Measurements from ENCODE around the gene PIGB. TPM values are rescaled to one million over a fixed set of nuclear protein-coding genes. Genes with fewer than 3 reads are reported as not detected.

PIGB gene
- total RNA-seq, result 12.9 and 14.6 TPM in 2 replicates
- long read RNA-seq, transcript PIGB-202 (12 exons, 1,668 nt), result major isoform, 9 of 23 reads
- long read RNA-seq, partial matches to known transcripts, result 2 of 23 reads
- long read RNA-seq, other reads (novel, unspliced or antisense), result 12 of 23 reads

DNA sequence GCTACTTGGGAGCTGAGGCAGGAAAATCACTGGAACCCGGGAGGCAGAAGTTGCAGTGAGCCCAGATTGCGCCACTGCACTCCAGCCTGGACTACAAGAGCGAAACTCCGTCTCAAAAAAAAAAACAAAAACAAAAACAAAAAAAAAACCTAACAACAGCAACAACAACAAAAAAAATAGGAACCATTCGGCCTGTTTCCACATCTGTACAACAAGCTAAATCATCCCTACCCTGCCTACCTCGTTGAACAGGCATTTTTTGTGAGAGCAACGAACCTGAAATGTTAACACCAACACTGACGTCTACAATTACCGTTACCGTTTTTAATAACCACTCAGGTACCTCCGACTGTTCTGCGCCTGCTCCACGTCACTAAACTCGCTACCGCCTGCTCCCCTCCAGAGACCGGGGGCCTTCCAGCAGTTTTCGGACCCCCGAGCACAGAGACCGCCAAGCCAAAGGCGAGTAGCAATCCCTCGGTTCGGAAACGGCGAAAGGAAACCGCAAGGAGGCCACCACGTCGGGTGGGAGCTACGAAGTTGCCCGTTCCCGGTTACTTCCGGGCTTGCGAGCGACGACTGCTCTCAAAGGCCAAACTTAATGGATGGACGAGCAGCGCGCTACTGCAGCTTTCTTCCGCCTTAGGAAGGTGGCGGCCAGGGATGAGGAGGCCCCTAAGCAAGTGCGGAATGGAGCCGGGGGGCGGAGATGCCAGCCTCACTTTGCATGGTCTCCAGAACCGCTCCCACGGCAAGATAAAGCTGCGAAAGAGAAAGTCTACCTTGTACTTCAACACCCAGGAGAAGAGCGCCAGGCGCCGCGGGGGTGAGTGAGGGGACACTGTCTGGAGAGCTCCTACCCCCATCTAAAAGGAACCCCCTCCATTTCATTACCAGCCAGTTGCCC, at the start of gene PIGB, which contains the start of gene PIGBOS1:
Gene PIGB, plus strand, starts transcription at position 635 of the 907 bp plus-strand sequence. Its CDS starts 29 bp downstream, at position 664.
Gene PIGBOS1, minus strand, starts transcription at position 536 of the 907 bp plus-strand sequence. CDS start 1,331 bp downstream, outside the sequence.
- H3K4me1 Mint-ChIP-seq, result peaks cover 27% of the 10 kb centered on the region
- peak; percentile 37 for TF ChIP-seq CTCF (conservative IDR thresholded peaks at IDR 0.05)
- no peaks in the 10 kb centered on the region for H3K27me3 Mint-ChIP-seq (ENCODE audit: low read depth)

DNA sequence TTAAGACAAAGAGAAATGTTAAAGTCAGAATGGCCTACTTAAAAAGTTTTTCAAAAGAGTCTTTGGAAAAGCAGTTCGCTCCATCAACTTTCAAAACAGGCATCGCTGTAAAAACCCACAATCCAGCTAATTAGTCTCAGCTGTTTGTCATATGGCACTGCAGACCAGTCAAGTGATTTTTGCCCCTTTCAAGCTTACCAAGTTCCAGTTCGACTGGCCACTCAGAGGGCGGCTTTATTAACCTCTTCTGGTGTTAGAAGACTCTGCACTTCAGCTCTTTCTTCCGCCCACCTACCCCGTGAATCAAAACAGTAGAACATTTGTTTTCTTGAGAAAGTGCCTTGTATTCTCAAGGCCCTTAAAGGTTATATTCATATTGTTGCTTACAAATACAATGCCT, 48.7 kb upstream of the PIGB start:
- TF ChIP-seq CTCF (conservative IDR thresholded peaks at IDR 0.05), result no peak
- H3K27ac Mint-ChIP-seq (ENCODE audit: unreplicated experiment), result no peak overlapping the region
- no peak for DNase-seq (ENCODE audit: low read depth, low spot score)

More for the DNA sequence above, at the start of gene PIGB, which contains the start of gene PIGBOS1:
- Mint-ChIP-seq H3K9me3 (no peaks in the 10 kb centered on the region), H3K36me3 (ENCODE audit: low read depth) (no peaks in the 10 kb centered on the region), H3K27ac (ENCODE audit: unreplicated experiment) (peak within 1 kb of the TSS; percentile 97), H3K4me3 (peak within 1 kb of the TSS; percentile 99)
- peak; percentile 70 for DNase-seq (ENCODE audit: low read depth, low spot score)

DNA sequence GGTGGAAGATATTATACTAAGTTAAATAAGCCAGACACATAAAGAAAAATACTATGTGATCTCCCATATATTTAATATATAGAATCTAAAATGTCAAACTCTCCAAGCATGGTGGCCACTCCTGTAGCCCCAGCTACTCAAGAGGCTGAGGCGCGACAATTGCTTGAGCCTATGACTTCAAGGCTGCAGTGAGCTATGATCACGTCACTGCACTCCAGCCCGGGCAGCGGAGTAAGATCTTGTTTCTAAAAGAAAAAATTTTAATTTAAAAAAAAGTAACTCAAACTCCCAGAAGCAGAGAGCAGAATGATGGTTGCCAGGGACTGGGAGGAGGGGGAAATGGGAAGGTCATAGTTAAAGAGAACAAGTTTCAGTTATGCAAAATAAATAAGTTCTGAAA, 42.7 kb upstream of the PIGB start:
- H3K36me3 Mint-ChIP-seq (ENCODE audit: low read depth), result no peaks in the 10 kb centered on the region
- H3K9me3 Mint-ChIP-seq, result no peaks in the 10 kb centered on the region
- no peaks in the 10 kb centered on the region for H3K4me1 Mint-ChIP-seq
- no peak for TF ChIP-seq CTCF (conservative IDR thresholded peaks at IDR 0.05)
- DNase-seq (ENCODE audit: low read depth, low spot score), result no peak
- no peak overlapping the region for H3K4me3 Mint-ChIP-seq
- H3K27me3 Mint-ChIP-seq (ENCODE audit: low read depth), result no peaks in the 10 kb centered on the region
- no peak overlapping the region for H3K27ac Mint-ChIP-seq (ENCODE audit: unreplicated experiment)

More for the DNA sequence above, 48.7 kb upstream of the PIGB start:
- Mint-ChIP-seq H3K36me3 (ENCODE audit: low read depth) (no peaks in the 10 kb centered on the region), H3K4me3 (no peak overlapping the region), H3K27me3 (ENCODE audit: low read depth) (no peaks in the 10 kb centered on the region), H3K9me3 (no peaks in the 10 kb centered on the region), H3K4me1 (peaks cover 17% of the 10 kb centered on the region)

GRCh38 chr15:55277116-55277564, 41.9 kb upstream of the PIGB start:
- DNase-seq (ENCODE audit: low read depth, low spot score), result no peak
- no peaks in the 10 kb centered on the region for H3K9me3 Mint-ChIP-seq
- H3K27me3 Mint-ChIP-seq (ENCODE audit: low read depth), result no peaks in the 10 kb centered on the region
- H3K4me3 Mint-ChIP-seq, result no peak overlapping the region
- H3K27ac Mint-ChIP-seq (ENCODE audit: unreplicated experiment), result no peak overlapping the region
- no peak for TF ChIP-seq CTCF (conservative IDR thresholded peaks at IDR 0.05)
- no peaks in the 10 kb centered on the region for H3K4me1 Mint-ChIP-seq
- H3K36me3 Mint-ChIP-seq (ENCODE audit: low read depth), result no peaks in the 10 kb centered on the region

DNA sequence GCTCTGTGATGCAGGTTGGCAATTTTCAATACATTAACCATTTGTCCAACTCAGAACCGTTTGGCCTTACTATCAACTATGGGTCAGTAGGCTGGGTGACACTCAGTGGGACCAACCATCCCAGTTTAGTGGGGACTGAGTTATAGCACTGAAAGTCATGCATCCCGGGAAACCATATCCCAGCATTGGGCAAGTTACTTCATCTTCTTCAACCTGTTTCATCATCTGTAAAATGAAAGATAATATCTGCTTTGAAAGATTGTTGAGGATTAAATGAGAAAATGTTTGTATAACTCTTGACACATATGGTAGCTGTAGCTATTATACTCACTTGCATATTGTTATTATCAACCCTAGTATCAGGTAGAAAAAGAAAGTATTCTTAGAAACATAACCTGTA, 41.3 kb upstream of the PIGB start:
- H3K4me1 Mint-ChIP-seq, result no peaks in the 10 kb centered on the region
- no peak overlapping the region for H3K4me3 Mint-ChIP-seq
- H3K27ac Mint-ChIP-seq (ENCODE audit: unreplicated experiment), result no peak overlapping the region
- DNase-seq (ENCODE audit: low read depth, low spot score), result no peak
- no peaks in the 10 kb centered on the region for H3K9me3 Mint-ChIP-seq
- H3K27me3 Mint-ChIP-seq (ENCODE audit: low read depth), result no peaks in the 10 kb centered on the region
- TF ChIP-seq CTCF (conservative IDR thresholded peaks at IDR 0.05), result no peak
- H3K36me3 Mint-ChIP-seq (ENCODE audit: low read depth), result no peaks in the 10 kb centered on the region

All from neural crest cell (in vitro differentiated cells).